ENCODE results near the gene KLF16. TPM values are rescaled to one million over a fixed set of nuclear protein-coding genes. Genes with fewer than 3 reads are reported as not detected.

The KLF16 gene
- total RNA-seq, 1 experiment from 2014 or later = 26.7 TPM

GRCh38 chr19:1810439-1811160 lies 52.8 kb downstream of the KLF16 start:
- Histone ChIP-seq H4K20me1 (ENCODE audit: insufficient read depth) (no peaks in the 10 kb centered on the region), H3K9me3 (ENCODE audit: insufficient read depth, low read depth) (no peaks in the 10 kb centered on the region), H3K36me3 (ENCODE audit: low read depth) (no peaks in the 10 kb centered on the region), H3K79me2 (ENCODE audit: low read depth) (no peaks in the 10 kb centered on the region), H3K4me3 (no peak overlapping the region), H2AFZ (no peak overlapping the region), H3F3A (ENCODE audit: insufficient read depth, low read depth) (peaks cover 8% of the 10 kb centered on the region; the same call in 1 of the 2 replicates), H3K27ac (no peak overlapping the region), H3K4me1 (replicated peaks; ENCODE audit: insufficient read depth) (peaks cover 4% of the 10 kb centered on the region; the same call in 1 of the 2 replicates), H3K9me2 (ENCODE audit: insufficient read depth) (no peaks in the 10 kb centered on the region), H3K4me2 (no peak overlapping the region), H3K27me3 (ENCODE audit: insufficient read depth, low read depth) (no peaks in the 10 kb centered on the region)
- DNase-seq = no peak
- BruUV-seq (replicated peaks) = no TSS peak
- intact Hi-C loops (cut with micrococcal nuclease; ENCODE audit: unreplicated experiment) = loop anchor here (5.0 kb wide), 1 partner anchor 138 kb away; no protein-coding TSS in a partner anchor
- CTCF ChIA-PET = no interaction called here
- POLR2A ChIA-PET (ENCODE audit: unreplicated experiment) = no interaction called here
- TF ChIP-seq CTCF (conservative IDR thresholded peaks at IDR 0.05) (no peak), EZH2 (IDR thresholded peaks at IDR 0.05; ENCODE audit: low read depth) (no peak)

- H4K20me1 ChIP-seq (ENCODE audit: insufficient read depth) = no peaks in the 10 kb centered on the region
- no peaks in the 10 kb centered on the region for H3K36me3 ChIP-seq (ENCODE audit: low read depth)
- H3K4me2 ChIP-seq = no peak overlapping the region
- no peaks in the 10 kb centered on the region for H3K9me3 ChIP-seq (ENCODE audit: insufficient read depth, low read depth)
- H3K4me3 ChIP-seq = no peak overlapping the region
- no peak for DNase-seq
- no peaks in the 10 kb centered on the region for H3K79me2 ChIP-seq (ENCODE audit: low read depth)
- intact Hi-C loops (cut with micrococcal nuclease; ENCODE audit: unreplicated experiment) = loop anchor here (5.0 kb wide), 1 partner anchor 137 kb away; no protein-coding TSS in a partner anchor
- H3K4me1 ChIP-seq (replicated peaks; ENCODE audit: insufficient read depth) = peaks cover 4% of the 10 kb centered on the region; the same call in 1 of the 2 replicates
- no peak overlapping the region for H3K27ac ChIP-seq
- no TSS peak for BruUV-seq (replicated peaks)
- no peak overlapping the region for H2AFZ ChIP-seq
- ChIA-PET POLR2A (ENCODE audit: unreplicated experiment) (no interaction called here), CTCF (no interaction called here)
- peaks cover 8% of the 10 kb centered on the region; the same call in 1 of the 2 replicates for H3F3A ChIP-seq (ENCODE audit: insufficient read depth, low read depth)
- no peaks in the 10 kb centered on the region for H3K27me3 ChIP-seq (ENCODE audit: insufficient read depth, low read depth)
- no peaks in the 10 kb centered on the region for H3K9me2 ChIP-seq (ENCODE audit: insufficient read depth)
- TF ChIP-seq EZH2 (IDR thresholded peaks at IDR 0.05; ENCODE audit: low read depth) (no peak), CTCF (conservative IDR thresholded peaks at IDR 0.05) (no peak)
Observed at GRCh38 chr19:1809678-1810077, 53.7 kb downstream of the KLF16 start.

- no peak overlapping the region for H3K4me3 ChIP-seq
- no peak overlapping the region for H2AFZ ChIP-seq
- no peak overlapping the region for H3K4me2 ChIP-seq
- no peaks in the 10 kb centered on the region for H3K27me3 ChIP-seq (ENCODE audit: insufficient read depth, low read depth)
- ChIA-PET POLR2A (ENCODE audit: unreplicated experiment) (no interaction called here), CTCF (no interaction called here)
- no peaks in the 10 kb centered on the region for H3K9me3 ChIP-seq (ENCODE audit: insufficient read depth, low read depth)
- DNase-seq = no peak
- no peaks in the 10 kb centered on the region for H4K20me1 ChIP-seq (ENCODE audit: insufficient read depth)
- peaks cover 8% of the 10 kb centered on the region; the same call in 1 of the 2 replicates for H3F3A ChIP-seq (ENCODE audit: insufficient read depth, low read depth)
- BruUV-seq (replicated peaks) = no TSS peak
- no peaks in the 10 kb centered on the region for H3K79me2 ChIP-seq (ENCODE audit: low read depth)
- H3K36me3 ChIP-seq (ENCODE audit: low read depth) = no peaks in the 10 kb centered on the region
- intact Hi-C loops (cut with micrococcal nuclease; ENCODE audit: unreplicated experiment) = no loop called here
- TF ChIP-seq EZH2 (IDR thresholded peaks at IDR 0.05; ENCODE audit: low read depth) (no peak), CTCF (conservative IDR thresholded peaks at IDR 0.05) (no peak)
- no peak overlapping the region for H3K27ac ChIP-seq
- H3K9me2 ChIP-seq (ENCODE audit: insufficient read depth) = no peaks in the 10 kb centered on the region
- H3K4me1 ChIP-seq (replicated peaks; ENCODE audit: insufficient read depth) = peaks cover 4% of the 10 kb centered on the region; the same call in 1 of the 2 replicates
Observed at GRCh38 chr19:1808395-1808731, 55.0 kb downstream of the KLF16 start.

All from PC-9 (cell line).